HUDEP-2 (cell line): ENCODE data around the gene GNG14.
A peak's percentile ranks its signal among the peaks of the same experiment; 100 is the strongest.
"Not testable (repeated sequence)": the region's sequence is repeated elsewhere in the genome, so short reads cannot be mapped to it uniquely, and the experiment has no call there.

Source experiments
- DNase-seq, 76 experiments: peaks; one replicate each; lab custom pipeline; 2025; ENCODE audit not compliant: unreplicated experiment in 76 of 76; lab: John Stamatoyannopoulos, UW

The GNG14 gene

GRCh38 chr19:12666265-12667048 lies 21.3 kb upstream of the GNG14 start, which contains the start of the genes MAN2B1 and WDR83:
TSS of gene MAN2B1 (minus strand) at chr19:12666742. CDS start at chr19:12666701, 41 bp downstream.
TSS of gene WDR83 (plus strand) at chr19:12666807. CDS start at chr19:12669791, 2,984 bp downstream.
- DNase-seq = peak in 65 of 76 experiments; percentile 3 to 84 (median 65)

GRCh38 chr19:12667731-12668302 lies 20.0 kb upstream of the GNG14 start:
- peak in 13 of 76 experiments; percentile 8 to 53 (median 17) for DNase-seq

GRCh38 chr19:12668346-12668745 lies 19.5 kb upstream of the GNG14 start:
- DNase-seq = no peak

GRCh38 chr19:12668932-12669269 lies 18.9 kb upstream of the GNG14 start:
- peak in 61 of 76 experiments; percentile 10 to 94 (median 60) for DNase-seq

- DNase-seq = peak in 72 of 76 experiments; percentile 10 to 94 (median 70)
Observed at GRCh38 chr19:12669270-12670158, 18.3 kb upstream of the GNG14 start.

- DNase-seq = no peak
Observed at GRCh38 chr19:12670159-12670928, 17.5 kb upstream of the GNG14 start.

- DNase-seq = no peak
Observed at GRCh38 chr19:12672744-12673143, 15.1 kb upstream of the GNG14 start.

GRCh38 chr19:12675399-12675798 lies 12.4 kb upstream of the GNG14 start:
- DNase-seq = no peak

GRCh38 chr19:12675940-12676339 lies 11.9 kb upstream of the GNG14 start:
- DNase-seq = no peak

GRCh38 chr19:12676384-12676792 lies 11.4 kb upstream of the GNG14 start:
- DNase-seq = peak in 73 of 76 experiments; percentile 39 to 96 (median 83)

- DNase-seq = no peak
Observed at GRCh38 chr19:12676928-12677327, 10.9 kb upstream of the GNG14 start.

GRCh38 chr19:12678039-12678438 lies 9.8 kb upstream of the GNG14 start:
- DNase-seq = not testable (repeated sequence)

GRCh38 chr19:12680034-12680433 lies 7.8 kb upstream of the GNG14 start:
- DNase-seq = no peak

GRCh38 chr19:12681074-12681987 lies 6.5 kb upstream of the GNG14 start, which contains the start of gene DHPS:
TSS of gene DHPS (minus strand) at chr19:12681880. CDS start at chr19:12681766, 114 bp downstream.
- DNase-seq = peak; percentile 53 to 97 (median 93)

- no peak for DNase-seq
Observed at GRCh38 chr19:12685831-12686230, 2.0 kb upstream of the GNG14 start.

GRCh38 chr19:12689012-12689411 lies 1.2 kb downstream of the GNG14 start:
- DNase-seq = no peak

- DNase-seq = no peak
Observed at GRCh38 chr19:12689581-12690216, 1.9 kb downstream of the GNG14 start.

GRCh38 chr19:12692960-12693359 lies 5.2 kb downstream of the GNG14 start:
- no peak for DNase-seq

- no peak for DNase-seq
Observed at GRCh38 chr19:12694641-12695040, 6.8 kb downstream of the GNG14 start.
